ENCODE data around the gene SLA2.

DNA sequence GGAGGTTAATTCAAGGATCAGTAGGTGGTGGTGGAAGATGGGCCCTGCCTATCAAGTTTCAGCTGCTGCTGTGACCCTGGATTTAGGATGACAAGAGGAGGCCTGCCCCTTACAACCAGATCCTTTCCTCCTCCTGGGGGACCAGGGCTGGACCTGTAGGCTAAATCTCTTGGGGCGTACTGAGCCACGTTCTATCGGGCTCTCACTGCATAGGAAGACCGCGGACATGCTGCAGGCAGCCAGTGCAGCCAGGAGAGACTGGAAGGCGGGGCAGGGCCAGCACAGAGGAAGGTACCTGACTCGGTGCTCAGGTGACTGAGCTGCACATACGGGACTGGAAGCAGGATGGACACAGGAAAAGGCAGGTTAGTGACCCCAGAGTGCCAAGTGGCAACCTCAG, 8.5 kb upstream of the SLA2 start:
- TF ChIP-seq, protein P1, sequence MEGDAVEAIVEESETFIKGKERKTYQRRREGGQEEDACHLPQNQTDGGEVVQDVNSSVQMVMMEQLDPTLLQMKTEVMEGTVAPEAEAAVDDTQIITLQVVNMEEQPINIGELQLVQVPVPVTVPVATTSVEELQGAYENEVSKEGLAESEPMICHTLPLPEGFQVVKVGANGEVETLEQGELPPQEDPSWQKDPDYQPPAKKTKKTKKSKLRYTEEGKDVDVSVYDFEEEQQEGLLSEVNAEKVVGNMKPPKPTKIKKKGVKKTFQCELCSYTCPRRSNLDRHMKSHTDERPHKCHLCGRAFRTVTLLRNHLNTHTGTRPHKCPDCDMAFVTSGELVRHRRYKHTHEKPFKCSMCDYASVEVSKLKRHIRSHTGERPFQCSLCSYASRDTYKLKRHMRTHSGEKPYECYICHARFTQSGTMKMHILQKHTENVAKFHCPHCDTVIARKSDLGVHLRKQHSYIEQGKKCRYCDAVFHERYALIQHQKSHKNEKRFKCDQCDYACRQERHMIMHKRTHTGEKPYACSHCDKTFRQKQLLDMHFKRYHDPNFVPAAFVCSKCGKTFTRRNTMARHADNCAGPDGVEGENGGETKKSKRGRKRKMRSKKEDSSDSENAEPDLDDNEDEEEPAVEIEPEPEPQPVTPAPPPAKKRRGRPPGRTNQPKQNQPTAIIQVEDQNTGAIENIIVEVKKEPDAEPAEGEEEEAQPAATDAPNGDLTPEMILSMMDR (conservative IDR thresholded peaks at IDR 0.05 in 1 of 2, IDR thresholded peaks at IDR 0.05 in 1 of 2; ENCODE audit: extremely low read depth in 1 of 2, insufficient read depth in 1 of 2, low read depth in 1 of 2, low read length in 2 of 2) = no peak
- TF ChIP-seq EZH2 (IDR thresholded peaks at IDR 0.05; ENCODE audit: borderline replicate concordance, low read length) = no peak

Measured in mammary epithelial cell (primary cell).